ENCODE data around the gene OR2Z1.
"Not testable (repeated sequence)": the region's sequence is repeated elsewhere in the genome, so short reads cannot be mapped to it uniquely, and the experiment has no call there.

OR2Z1 gene

DNA sequence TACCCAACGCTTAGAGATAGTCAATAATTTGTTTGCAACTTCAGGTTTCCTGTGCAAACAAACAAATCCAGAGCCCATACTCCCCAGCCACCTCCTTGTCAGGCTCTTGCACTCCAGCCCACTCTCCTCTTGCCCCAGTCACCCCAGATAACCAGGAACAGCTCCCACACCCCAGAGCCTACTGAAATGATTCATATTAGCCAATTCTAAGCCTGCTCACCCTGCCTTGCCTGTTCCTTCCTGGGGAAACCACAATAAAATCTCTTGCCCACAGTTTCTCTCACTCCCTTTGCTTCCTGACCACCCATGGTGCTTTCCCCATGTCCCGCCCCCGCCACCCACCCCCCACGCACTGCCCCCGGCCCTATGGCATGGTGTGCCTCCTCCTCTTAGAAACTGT is 19.1 kb upstream of the OR2Z1 start:
- peak; percentile 12 for DNase-seq (ENCODE audit: low read depth)

DNA sequence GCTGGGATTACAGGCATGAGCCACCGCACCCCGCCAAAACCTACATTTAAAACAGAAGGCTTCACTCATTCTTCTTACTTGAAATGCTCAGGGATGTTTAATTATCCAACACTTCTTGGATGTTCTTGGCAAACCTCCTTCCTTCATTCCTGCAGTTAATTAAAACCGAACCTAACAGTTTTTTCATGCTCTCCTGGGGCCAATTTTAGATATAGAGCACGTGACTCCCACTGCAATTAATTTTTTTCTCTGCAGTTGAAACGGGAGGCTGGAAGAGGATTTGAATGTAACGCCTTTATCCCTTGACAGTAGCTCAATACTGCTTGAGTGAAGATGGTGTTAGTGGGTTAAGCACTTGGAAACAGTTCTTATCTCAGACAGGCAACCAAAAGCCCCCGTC is 18.2 kb upstream of the OR2Z1 start:
- DNase-seq (ENCODE audit: low read depth) = no peak

DNA sequence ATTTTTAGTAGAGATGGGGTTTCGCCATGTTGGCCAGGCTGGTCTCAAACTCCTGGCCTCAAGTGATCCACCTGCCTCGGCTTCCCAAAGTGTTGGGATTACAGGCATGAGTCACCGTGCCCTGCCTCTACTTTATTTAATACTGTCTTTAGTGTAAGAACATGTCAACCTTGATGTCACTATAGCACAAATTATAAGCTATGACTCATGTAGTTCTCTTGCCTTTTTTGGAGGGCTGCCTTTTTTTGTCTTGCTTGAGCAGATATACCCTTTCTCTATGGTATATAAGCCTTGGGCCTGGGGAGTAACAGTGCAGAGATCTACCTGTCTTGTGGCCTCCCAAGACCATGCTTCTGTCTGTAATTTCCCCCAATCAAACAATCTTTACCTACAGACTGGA is 16.1 kb upstream of the OR2Z1 start:
- not testable (repeated sequence) for DNase-seq (ENCODE audit: low read depth)

DNA sequence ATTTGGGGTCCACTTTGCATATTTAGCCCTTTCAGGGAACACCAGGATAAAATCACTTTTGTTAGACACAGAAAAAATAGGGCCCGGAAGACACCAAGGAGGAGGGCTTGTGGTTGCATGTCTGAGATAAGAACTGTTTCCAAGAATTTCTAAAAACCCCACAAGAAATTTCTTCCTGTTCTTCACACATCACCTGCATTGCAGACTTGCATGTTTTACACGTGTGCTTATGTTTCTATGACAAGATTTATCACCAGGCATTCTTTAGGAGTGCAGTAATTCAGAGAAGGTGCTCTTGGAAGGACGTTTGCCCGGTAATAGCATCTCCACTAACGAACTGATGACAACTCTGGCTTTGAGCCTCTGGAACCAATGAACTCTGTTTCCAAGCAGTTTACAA is 15.7 kb upstream of the OR2Z1 start:
- DNase-seq (ENCODE audit: low read depth) = no peak

DNA sequence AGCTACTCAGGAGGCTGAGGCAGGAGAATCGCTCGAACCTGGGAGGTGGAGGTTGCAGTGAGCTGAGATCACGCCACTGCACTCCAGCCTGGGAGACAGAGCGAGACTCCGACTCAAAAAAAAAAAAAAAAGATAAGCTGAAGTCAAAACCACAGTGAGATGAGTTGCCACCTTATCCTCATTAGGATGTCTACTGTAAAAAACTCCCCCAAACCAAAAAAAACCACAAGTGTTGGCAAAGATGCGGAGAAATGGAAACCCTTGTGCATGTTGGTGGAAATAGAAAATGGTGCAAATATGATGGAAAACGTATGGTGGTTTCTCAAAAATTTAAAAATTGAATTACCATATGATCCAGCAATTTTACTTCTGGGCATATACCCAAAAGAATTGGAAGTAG is 11.1 kb upstream of the OR2Z1 start:
- DNase-seq (ENCODE audit: low read depth) = not testable (repeated sequence)

DNA sequence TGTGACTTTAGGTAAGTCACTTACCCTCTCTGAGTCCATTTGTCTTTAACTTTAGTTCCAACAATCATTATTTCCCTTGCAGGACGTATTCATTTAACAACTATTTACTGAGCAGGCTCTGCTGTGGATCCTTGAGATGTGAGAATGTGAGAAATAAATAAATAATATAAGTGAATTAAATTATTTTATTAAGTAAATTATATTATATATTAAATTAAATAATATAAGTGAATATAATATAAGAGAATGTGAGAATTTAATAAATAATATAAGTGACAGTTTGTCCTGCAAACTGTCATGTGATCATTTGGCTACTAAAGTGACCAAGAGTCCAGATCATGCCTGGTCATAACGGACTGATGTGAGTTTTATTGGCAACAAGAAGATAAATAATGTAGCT is 598 bp downstream of the OR2Z1 start:
- no peak for DNase-seq (ENCODE audit: low read depth)

DNA sequence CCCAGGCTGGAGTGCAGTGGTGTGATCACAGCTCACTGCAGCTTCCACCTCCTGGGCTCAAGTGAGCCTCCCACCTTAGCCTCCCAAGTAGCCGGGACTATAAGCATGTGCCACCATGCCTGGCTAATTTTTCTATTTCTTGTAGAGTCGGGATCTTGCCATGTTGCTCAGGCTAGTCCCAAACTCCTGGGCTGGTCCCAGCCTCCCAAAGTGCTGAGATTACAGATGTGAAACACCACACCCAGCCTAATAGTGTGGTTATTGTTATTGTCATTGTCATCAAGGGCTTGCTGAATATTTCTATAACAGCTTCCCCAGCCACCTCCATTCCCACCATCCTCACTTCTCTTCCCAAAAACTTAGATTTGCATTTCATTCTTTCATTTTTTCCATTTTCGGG is 2.8 kb downstream of the OR2Z1 start:
- no peak for DNase-seq (ENCODE audit: low read depth)

DNA sequence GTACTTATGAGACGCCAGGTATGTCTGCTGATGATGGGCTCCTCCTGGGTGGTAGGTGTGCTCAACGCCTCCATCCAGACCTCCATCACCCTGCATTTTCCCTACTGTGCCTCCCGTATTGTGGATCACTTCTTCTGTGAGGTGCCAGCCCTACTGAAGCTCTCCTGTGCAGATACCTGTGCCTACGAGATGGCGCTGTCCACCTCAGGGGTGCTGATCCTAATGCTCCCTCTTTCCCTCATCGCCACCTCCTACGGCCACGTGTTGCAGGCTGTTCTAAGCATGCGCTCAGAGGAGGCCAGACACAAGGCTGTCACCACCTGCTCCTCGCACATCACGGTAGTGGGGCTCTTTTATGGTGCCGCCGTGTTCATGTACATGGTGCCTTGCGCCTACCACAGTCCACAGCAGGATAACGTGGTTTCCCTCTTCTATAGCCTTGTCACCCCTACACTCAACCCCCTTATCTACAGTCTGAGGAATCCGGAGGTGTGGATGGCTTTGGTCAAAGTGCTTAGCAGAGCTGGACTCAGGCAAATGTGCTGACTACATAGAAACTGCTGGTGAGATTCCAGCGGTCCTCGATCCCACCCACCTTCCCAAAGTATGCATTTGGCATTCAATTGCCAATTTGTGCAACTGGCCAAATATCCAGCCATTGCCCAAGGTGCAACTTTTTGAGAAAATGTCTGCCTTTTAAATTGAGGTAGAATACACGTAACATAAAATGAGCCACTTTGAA is 10.2 kb downstream of the OR2Z1 start:
- DNase-seq (ENCODE audit: low read depth) = no peak

DNA sequence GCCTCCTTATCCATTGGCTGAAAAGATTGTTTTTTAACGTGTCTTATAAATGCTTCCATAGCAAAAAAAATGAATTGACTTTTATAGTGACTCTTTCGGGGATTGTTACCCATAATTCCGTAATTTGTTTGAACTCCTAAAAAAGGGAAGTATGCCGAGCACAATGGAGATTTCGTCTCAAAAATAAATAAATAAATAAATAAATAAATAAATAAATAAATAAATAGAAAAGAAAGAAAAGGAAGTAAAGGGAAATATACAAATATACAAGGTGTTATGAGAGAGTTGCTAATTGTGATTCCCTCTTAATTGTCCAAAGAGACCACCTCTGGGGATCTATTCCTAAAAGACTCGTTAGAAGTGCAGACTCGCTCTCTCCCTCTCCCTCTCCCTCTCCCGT is 16.9 kb downstream of the OR2Z1 start:
- no peak for DNase-seq (ENCODE audit: low read depth)

DNA sequence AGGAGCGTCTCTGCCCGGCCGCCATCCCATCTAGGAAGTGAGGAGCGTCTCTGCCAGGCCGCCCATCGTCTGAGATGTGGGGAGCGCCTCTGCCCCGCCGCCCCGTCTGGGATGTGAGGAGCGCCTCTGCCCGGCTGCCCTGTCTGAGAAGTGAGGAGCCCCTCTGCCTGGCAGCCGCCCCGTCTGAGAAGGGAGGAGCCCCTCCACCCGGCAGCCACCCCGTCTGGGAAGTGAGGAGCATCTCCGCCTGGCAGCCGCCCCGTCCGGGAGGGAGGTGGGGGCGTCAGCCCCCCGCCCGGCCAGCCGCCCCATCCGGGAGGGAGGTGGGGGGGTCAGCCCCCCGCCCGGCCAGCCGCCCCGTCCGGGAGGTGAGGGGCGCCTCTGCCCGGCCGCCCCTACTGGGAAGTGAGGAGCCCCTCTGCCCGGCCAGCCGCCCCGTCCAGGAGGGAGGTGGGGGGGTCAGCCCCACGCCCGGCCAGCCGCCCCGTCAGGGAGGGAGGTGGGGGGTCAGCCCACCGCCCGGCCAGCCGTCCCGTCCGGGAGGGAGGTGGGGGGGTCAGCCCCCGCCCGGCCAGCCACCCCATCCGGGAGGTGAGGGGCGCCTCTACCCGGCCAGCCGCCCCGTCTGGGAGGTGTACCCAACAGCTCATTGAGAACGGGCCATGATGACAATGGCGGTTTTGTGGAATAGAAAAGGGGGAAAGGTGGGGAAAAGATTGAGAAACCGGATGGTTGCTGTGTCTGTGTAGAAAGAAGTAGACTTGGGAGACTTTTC is 18.0 kb downstream of the OR2Z1 start:
- not testable (repeated sequence) for DNase-seq (ENCODE audit: low read depth)

DNA sequence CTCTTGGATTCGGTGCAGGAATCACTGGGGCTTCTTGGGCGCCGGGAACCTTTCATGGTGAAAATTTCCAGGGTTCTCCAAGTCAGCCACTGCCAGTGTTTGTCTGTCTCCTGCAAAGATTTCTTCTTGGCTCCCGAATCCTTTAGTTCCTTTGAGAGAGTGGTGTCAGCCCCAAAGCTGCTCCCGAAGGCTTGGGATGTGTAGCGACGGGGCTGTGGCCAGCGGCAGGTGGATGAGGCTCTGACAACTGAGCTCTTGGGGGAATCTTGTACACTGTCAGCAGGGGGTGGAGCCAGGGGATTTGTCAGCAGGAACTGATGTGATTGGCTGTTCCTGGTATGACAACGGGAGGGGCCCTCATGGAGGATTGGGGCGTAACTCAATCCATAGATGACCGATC is 45.8 kb downstream of the OR2Z1 start:
- not testable (repeated sequence) for DNase-seq (ENCODE audit: low read depth)

DNA sequence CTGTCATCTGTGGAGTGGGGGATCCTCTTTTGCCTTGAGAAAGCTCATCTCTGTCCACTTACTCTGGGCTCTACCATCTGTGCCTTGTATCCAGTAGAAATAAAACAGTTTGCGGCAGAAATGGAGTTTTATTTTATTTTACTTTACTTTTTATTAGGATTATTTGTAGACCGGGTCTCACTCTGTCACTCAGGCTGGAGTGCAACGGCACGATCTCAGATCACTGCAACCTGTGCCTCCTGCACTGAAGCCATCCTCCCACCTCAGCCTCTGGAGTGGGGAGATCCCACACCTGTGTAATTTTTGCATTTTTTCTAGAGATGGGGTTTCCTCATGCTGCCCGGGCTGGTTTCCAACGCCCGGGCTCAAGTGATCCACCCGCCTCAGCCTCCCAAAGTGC is 47.8 kb downstream of the OR2Z1 start:
- DNase-seq (ENCODE audit: low read depth) = not testable (repeated sequence)

DNA sequence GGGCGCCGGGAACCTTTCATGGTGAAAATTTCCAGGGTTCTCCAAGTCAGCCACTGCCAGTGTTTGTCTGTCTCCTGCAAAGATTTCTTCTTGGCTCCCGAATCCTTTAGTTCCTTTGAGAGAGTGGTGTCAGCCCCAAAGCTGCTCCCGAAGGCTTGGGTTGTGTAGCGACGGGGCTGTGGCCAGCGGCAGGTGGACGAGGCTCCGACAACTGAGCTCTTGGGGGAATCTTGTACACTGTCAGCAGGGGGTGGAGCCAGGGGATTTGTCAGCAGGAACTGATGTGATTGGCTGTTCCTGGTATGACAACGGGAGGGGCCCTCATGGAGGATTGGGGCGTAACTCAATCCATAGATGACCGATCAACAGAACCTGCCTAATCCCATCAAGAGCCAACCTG is 52.2 kb downstream of the OR2Z1 start:
- DNase-seq (ENCODE audit: low read depth) = not testable (repeated sequence)
